Sigmoid colon (tissue), 7 donors: ENCODE data around the gene ZNF521. TPM values are rescaled to one million over a fixed set of nuclear protein-coding genes. Genes with fewer than 3 reads are reported as not detected.

ENCODE experiments used
- DNase-seq: peaks from one replicate; pipeline ENCODE4 v3.0.0-alpha.2; 2019
- H3K27ac ChIP-seq, 4 donors: fragments of 200-600 bp; sonication (generic); one replicate each; pipeline ENCODE4 v1.5.1; 2016 to 2019; ENCODE audit warnings: mild to moderate bottlenecking in 1 of 4
- H3K27me3 ChIP-seq, 3 donors: fragments of 200-600 bp; sonication (generic); one replicate each; pipeline ENCODE4 v1.5.1; 2019; ENCODE audit warnings: mild to moderate bottlenecking in 1 of 3
- H3K36me3 ChIP-seq, 4 donors: fragments of 200-600 bp; sonication (generic); one replicate each; pipeline ENCODE4 v1.5.1; 2016 to 2019
- H3K4me1 ChIP-seq, 4 donors: fragments of 200-600 bp; sonication (generic); one replicate each; pipeline ENCODE4 v1.5.1; 2017 to 2019
- H3K4me3 ChIP-seq, 4 donors: fragments of 200-600 bp; sonication (generic); one replicate each; pipeline ENCODE4 v1.5.1; 2017 to 2019; ENCODE audit warnings: mild to moderate bottlenecking in 2 of 4, moderate library complexity in 1 of 4
- H3K9me3 ChIP-seq, 4 donors: fragments of 200-600 bp in 3 of 4; sonication (generic) in 3 of 4; one replicate each; pipeline versions ENCODE4 v1.5.1 to v1.6.1; 2013 to 2019
- EP300 ChIP-seq, 4 donors: sonication (generic); formaldehyde crosslinking; IDR thresholded peaks; one replicate each; pipeline ENCODE4 v1.6.1; 2017; ENCODE audit warnings: antibody characterized with exemption in 4 of 4
- POLR2A ChIP-seq, 2 donors: fragments of 450-650 bp; IDR thresholded peaks; one replicate each; pipeline ENCODE4 v1.6.1; 2016; ENCODE audit warnings: antibody characterized with exemption in 2 of 2, mild to moderate bottlenecking in 2 of 2, moderate library complexity in 2 of 2
- POLR2AphosphoS5 ChIP-seq, 4 donors: sonication (generic); formaldehyde crosslinking; IDR thresholded peaks; one replicate each; pipeline ENCODE4 v1.6.1; 2017; ENCODE audit warnings: antibody characterized with exemption in 4 of 4
- WGBS, 2 donors: extraction: QIAGEN DNeasy Blood & Tissue Kit; methylation state at CpG; one replicate each; pipeline ENCODE4 v1.1.7; 2013; 5-methylcytosine and 5-hydroxymethylcytosine counted together
- intact Hi-C: fragments of 100-400 bp; cut with DNase I; formaldehyde crosslinking; loops from one replicate; pipeline ENCODE4 v1.15.1; 2023
- polyA plus RNA-seq, 3 donors: library from polyadenylated mRNA; stranded (reverse); fragments of 200-250 nt; gene quantifications; one replicate each; pipeline ENCODE4 v1.2.3, GENCODE V29; 2013
- total RNA-seq, 4 donors: library from RNA; depleted of rRNA; stranded (reverse); fragments of >200 nt; gene quantifications; one replicate each; pipeline ENCODE4 v1.1.0, GENCODE V29; 2016
- TF ChIP-seq, protein P1 (sequence below), 4 experiments: fragments of 450-650 bp in 3 of 4; fragments of 200-600 bp in 1 of 4; IDR thresholded peaks; one replicate each; pipeline ENCODE4 v1.5.1; 2016 to 2019; ENCODE audit warnings: antibody characterized with exemption in 4 of 4, mild to moderate bottlenecking in 3 of 4, moderate library complexity in 2 of 4
- donor health status: healthy with polysubstance abuse.
- donor health status: Bipolar disorder and iron deficiency.
- donor health status: healthy.

ZNF521 gene
- total and polyA plus RNA-seq, 7 donors: 0.69 to 40.2 (median 12.0) TPM

DNA sequence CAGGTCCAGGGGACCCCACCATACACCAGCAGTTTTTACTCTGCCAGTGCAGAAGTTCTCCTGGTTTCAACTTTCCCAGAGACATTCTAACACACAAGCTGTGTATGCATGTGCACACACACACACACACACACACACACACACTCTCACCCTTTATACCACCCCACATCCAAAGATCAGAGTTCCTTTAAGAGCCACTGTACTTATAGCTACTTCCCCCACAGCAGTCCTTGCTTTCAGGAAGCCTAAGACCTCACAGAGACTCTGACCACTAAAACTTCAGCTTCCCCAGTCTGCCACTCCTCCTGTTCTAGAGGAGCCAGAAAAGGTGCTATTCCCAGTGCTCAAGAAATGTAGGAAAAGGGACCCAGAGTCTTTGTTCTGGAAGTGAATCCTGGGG lies 107.8 kb downstream of the ZNF521 start:
- intact Hi-C loops: no loop called here
- H3K27me3 ChIP-seq: no peaks in the 10 kb centered on the region
- DNase-seq: no peak
- H3K4me1 ChIP-seq: no peaks in the 10 kb centered on the region
- no peak overlapping the region for H3K27ac ChIP-seq
- H3K36me3 ChIP-seq: no peaks in the 10 kb centered on the region
- no peak for TF ChIP-seq POLR2AphosphoS5 (IDR thresholded peaks at IDR 0.05)
- no peak for TF ChIP-seq EP300 (IDR thresholded peaks at IDR 0.05)
- TF ChIP-seq, protein P1, sequence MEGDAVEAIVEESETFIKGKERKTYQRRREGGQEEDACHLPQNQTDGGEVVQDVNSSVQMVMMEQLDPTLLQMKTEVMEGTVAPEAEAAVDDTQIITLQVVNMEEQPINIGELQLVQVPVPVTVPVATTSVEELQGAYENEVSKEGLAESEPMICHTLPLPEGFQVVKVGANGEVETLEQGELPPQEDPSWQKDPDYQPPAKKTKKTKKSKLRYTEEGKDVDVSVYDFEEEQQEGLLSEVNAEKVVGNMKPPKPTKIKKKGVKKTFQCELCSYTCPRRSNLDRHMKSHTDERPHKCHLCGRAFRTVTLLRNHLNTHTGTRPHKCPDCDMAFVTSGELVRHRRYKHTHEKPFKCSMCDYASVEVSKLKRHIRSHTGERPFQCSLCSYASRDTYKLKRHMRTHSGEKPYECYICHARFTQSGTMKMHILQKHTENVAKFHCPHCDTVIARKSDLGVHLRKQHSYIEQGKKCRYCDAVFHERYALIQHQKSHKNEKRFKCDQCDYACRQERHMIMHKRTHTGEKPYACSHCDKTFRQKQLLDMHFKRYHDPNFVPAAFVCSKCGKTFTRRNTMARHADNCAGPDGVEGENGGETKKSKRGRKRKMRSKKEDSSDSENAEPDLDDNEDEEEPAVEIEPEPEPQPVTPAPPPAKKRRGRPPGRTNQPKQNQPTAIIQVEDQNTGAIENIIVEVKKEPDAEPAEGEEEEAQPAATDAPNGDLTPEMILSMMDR (IDR thresholded peaks at IDR 0.05): no peak
- no peak for TF ChIP-seq POLR2A (IDR thresholded peaks at IDR 0.05)
- no peaks in the 10 kb centered on the region for H3K9me3 ChIP-seq
- H3K4me3 ChIP-seq: no peak overlapping the region

DNA sequence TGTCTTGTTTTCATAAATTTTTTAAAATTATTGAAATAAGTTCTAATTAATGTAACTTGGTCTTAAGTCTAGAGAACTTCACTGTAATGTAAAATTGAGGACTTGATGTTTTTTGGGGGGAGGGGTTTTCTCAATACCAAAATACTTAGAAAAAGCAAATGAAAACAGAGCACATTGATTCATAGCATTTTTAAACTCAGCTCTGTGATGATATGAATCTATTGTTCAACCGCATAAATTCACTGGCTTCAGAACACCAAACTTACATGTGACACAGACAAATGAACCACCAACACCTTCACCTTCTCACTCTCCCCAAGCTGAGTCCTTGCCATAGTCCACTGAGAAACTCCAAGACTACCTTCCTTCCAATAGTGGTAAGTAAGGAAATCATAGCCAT lies 108.2 kb downstream of the ZNF521 start:
- Histone ChIP-seq H3K9me3 (no peaks in the 10 kb centered on the region), H3K36me3 (no peaks in the 10 kb centered on the region), H3K27ac (no peak overlapping the region), H3K4me3 (no peak overlapping the region), H3K4me1 (no peaks in the 10 kb centered on the region), H3K27me3 (no peaks in the 10 kb centered on the region)
- intact Hi-C loops: no loop called here
- 83 to 85% methylated on average over 1 of the region's 1 CpG for WGBS, 2 donors
- no peak for TF ChIP-seq EP300 (IDR thresholded peaks at IDR 0.05)
- no peak for TF ChIP-seq POLR2A (IDR thresholded peaks at IDR 0.05)
- TF ChIP-seq, protein P1 (IDR thresholded peaks at IDR 0.05): no peak
- no peak for TF ChIP-seq POLR2AphosphoS5 (IDR thresholded peaks at IDR 0.05)
- DNase-seq: no peak

DNA sequence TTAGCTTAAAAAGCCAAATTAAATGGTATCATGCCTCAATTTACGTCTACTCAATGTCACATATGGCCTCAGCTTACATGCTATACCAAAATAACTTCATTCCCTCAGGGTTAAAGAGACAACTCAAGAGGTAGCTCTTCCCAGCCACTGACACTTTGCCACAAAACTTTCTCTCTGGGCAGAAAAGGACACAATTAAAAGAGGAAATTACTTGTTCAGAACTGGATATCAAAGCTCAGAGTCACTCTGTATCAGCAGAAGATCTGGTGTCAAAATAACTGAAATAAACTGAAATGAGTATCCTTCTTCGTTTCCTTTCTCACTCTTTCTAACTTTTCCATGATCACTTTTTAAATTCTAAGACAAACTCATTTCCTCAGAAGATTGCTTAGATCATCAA lies 108.7 kb downstream of the ZNF521 start:
- 72 to 74% methylated on average over 2 of the region's 2 CpGs for WGBS, 2 donors
- Histone ChIP-seq H3K4me1 (no peaks in the 10 kb centered on the region), H3K9me3 (no peaks in the 10 kb centered on the region), H3K4me3 (no peak overlapping the region), H3K36me3 (no peaks in the 10 kb centered on the region), H3K27me3 (no peaks in the 10 kb centered on the region), H3K27ac (no peak overlapping the region)
- TF ChIP-seq POLR2A (IDR thresholded peaks at IDR 0.05) (no peak), EP300 (IDR thresholded peaks at IDR 0.05) (no peak), POLR2AphosphoS5 (IDR thresholded peaks at IDR 0.05) (no peak)
- TF ChIP-seq, protein P1 (IDR thresholded peaks at IDR 0.05): no peak
- no peak for DNase-seq
- intact Hi-C loops: no loop called here

DNA sequence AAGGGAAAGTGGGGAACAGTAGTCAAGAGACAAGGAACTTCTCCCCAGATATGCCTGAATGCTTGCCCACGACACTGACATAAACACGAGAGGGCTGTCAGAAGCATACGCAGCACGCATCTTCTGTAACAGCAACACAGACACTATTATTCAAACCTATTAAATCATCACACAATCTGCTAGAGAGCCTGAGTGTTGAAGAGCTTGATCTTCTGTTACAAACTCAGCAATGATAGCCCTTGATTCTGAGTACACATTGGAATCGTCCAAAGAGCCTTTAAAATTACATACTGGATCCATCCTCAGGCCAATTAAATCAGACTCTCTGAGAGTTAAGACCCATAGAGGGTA lies 111.6 kb downstream of the ZNF521 start:
- DNase-seq: no peak

More for the DNA sequence above, 111.6 kb downstream of the ZNF521 start:
- Histone ChIP-seq H3K27ac (no peak overlapping the region), H3K36me3 (no peaks in the 10 kb centered on the region), H3K4me3 (no peak overlapping the region), H3K4me1 (no peaks in the 10 kb centered on the region), H3K27me3 (no peaks in the 10 kb centered on the region), H3K9me3 (no peaks in the 10 kb centered on the region)
- WGBS, 2 donors: 81 to 87% methylated on average over 5 of the region's 5 CpGs
- intact Hi-C loops: no loop called here
- TF ChIP-seq, protein P1 (IDR thresholded peaks at IDR 0.05): no peak
- no peak for TF ChIP-seq EP300 (IDR thresholded peaks at IDR 0.05)
- no peak for TF ChIP-seq POLR2AphosphoS5 (IDR thresholded peaks at IDR 0.05)
- TF ChIP-seq POLR2A (IDR thresholded peaks at IDR 0.05): no peak
